B cell (primary cell): ENCODE measurements around the gene ZNF345. TPM values are rescaled to one million over a fixed set of nuclear protein-coding genes. Genes with fewer than 3 reads are reported as not detected.

Source experiments
- ATAC-seq: fragments of 200-7000 bp; cut with Tn5 transposase; one replicate; pipeline ENCODE4 v1.10.0; 2021; ENCODE audit warnings: low read depth, mild to moderate bottlenecking, moderate number of reproducible peaks, moderate library complexity
- CTCF ChIA-PET: fragments of 350-600 bp; sonication (Branson Sonifier 250); formaldehyde crosslinking; loops from one replicate; lab custom pipeline; 2021; ENCODE audit warnings: antibody characterized with exemption, inconsistent platforms; lab: Charles Lee
- POLR2A ChIA-PET: fragments of 350-600 bp; sonication (Branson Sonifier 250); formaldehyde crosslinking; loops from one replicate; lab custom pipeline; 2021; ENCODE audit warnings: antibody characterized with exemption; lab: Charles Lee
- DNase-seq: peaks from one replicate; pipeline ENCODE4 v3.0.0; 2013
- H2AFZ ChIP-seq: 2 replicates; pipeline ENCODE4 v1.6.1; 2012; ENCODE audit warnings: mild to moderate bottlenecking, low read depth, low read length; ENCODE audit not compliant: insufficient read depth, poor library complexity, severe bottlenecking
- H3K27ac ChIP-seq, 2 donors: 1 replicate in 1 of 2; 2 replicates in 1 of 2; pipeline ENCODE4 v1.5.1; 2012 to 2013; ENCODE audit warnings: low read length in 2 of 2, mild to moderate bottlenecking in 2 of 2, moderate library complexity in 1 of 2
- H3K27me3 ChIP-seq, 4 experiments: fragments of 200-600 bp in 1 of 4; sonication (generic) in 1 of 4; replicated peaks in 1 of 4; 1 replicate in 2 of 4; 2 replicates in 2 of 4; pipeline versions ENCODE4 v1.6.1 to v1.7.0; 2013 to 2016; ENCODE audit warnings: low read length in 3 of 4, mild to moderate bottlenecking in 2 of 4, mixed read lengths in 1 of 4, moderate library complexity in 1 of 4; ENCODE audit not compliant: insufficient read depth in 4 of 4, control insufficient read depth in 3 of 4; ENCODE audit errors: control extremely low read depth in 1 of 4
- H3K36me3 ChIP-seq, 2 experiments: replicated peaks in 1 of 2; 1 replicate in 1 of 2; 2 replicates in 1 of 2; pipeline versions ENCODE4 v1.6.1 to v1.7.1; 2013; ENCODE audit warnings: low read length in 1 of 2; ENCODE audit not compliant: insufficient read depth in 2 of 2, control insufficient read depth in 1 of 2; ENCODE audit errors: control extremely low read depth in 1 of 2, extremely low read depth in 1 of 2
- H3K4me1 ChIP-seq, 2 donors: fragments of 200-600 bp in 1 of 2; sonication (generic) in 1 of 2; 1 replicate in 1 of 2; 2 replicates in 1 of 2; pipeline versions ENCODE4 v1.5.1 to v1.6.1; 2013 to 2017; ENCODE audit warnings: low read length in 2 of 2; ENCODE audit not compliant: control insufficient read depth in 2 of 2, insufficient read depth in 2 of 2
- H3K4me2 ChIP-seq: replicated peaks from 2 replicates; pipeline ENCODE3; 2012; ENCODE audit warnings: mild to moderate bottlenecking, low read depth, low read length; ENCODE audit not compliant: poor library complexity, severe bottlenecking
- H3K4me3 ChIP-seq, 5 experiments: fragments of 200-600 bp in 1 of 5; sonication (generic) in 1 of 5; 1 replicate in 3 of 5; 2 replicates in 2 of 5; pipeline versions ENCODE4 v1.5.1 to v1.7.0; 2011 to 2016; ENCODE audit warnings: low read length in 4 of 5, mild to moderate bottlenecking in 4 of 5, low read depth in 2 of 5, control low read depth in 1 of 5, moderate library complexity in 1 of 5; ENCODE audit not compliant: insufficient read depth in 1 of 5; ENCODE audit errors: control extremely low read depth in 1 of 5, extremely low read depth in 1 of 5
- H3K79me2 ChIP-seq: fragments of 200-600 bp; sonication (generic); one replicate; pipeline ENCODE4 v1.6.0; 2016; ENCODE audit warnings: low read length; ENCODE audit not compliant: control insufficient read depth, insufficient read depth
- H3K9ac ChIP-seq: fragments of 200-600 bp; sonication (generic); 2 replicates; pipeline ENCODE4 v1.6.1; 2017; ENCODE audit warnings: mild to moderate bottlenecking, low read length, moderate library complexity
- H3K9me3 ChIP-seq, 3 donors: one replicate each; pipeline versions ENCODE4 v1.6.1 to v1.7.1; 2013; ENCODE audit warnings: low read length in 2 of 3; ENCODE audit not compliant: control insufficient read depth in 2 of 3, insufficient read depth in 1 of 3; ENCODE audit errors: control extremely low read depth in 1 of 3
- H4K20me1 ChIP-seq: 2 replicates; pipeline ENCODE4 v1.6.0; 2012; ENCODE audit warnings: mild to moderate bottlenecking, low read length; ENCODE audit not compliant: insufficient read depth, control insufficient read depth, poor library complexity, severe bottlenecking
- H3K27ac Mint-ChIP-seq: one replicate; pipeline ENCODE4 v1.8.0; 2021; ENCODE audit warnings: mixed read lengths
- H3K27me3 Mint-ChIP-seq: one replicate; pipeline ENCODE4 v1.8.0; 2021; ENCODE audit warnings: mixed read lengths
- H3K4me1 Mint-ChIP-seq: one replicate; pipeline ENCODE4 v1.8.0; 2021; ENCODE audit warnings: mixed read lengths
- H3K4me3 Mint-ChIP-seq: one replicate; pipeline ENCODE4 v1.8.0; 2021; ENCODE audit warnings: mixed read lengths
- H3K9me3 Mint-ChIP-seq: one replicate; pipeline ENCODE4 v1.8.0; 2022; ENCODE audit warnings: mixed read lengths; ENCODE audit not compliant: insufficient read depth
- CTCF ChIP-seq: fragments of 200-600 bp; IDR thresholded peaks from one replicate; pipeline ENCODE4 v1.8.0; 2022; ENCODE audit warnings: antibody characterized with exemption, mild to moderate bottlenecking
- EZH2 ChIP-seq: IDR thresholded peaks from 2 replicates; pipeline ENCODE4 v1.6.1; 2012; ENCODE audit warnings: borderline replicate concordance, low read depth, mild to moderate bottlenecking, moderate library complexity, low read length; ENCODE audit not compliant: insufficient read depth, poor library complexity, severe bottlenecking
- WGBS: methylation state at CpG from one replicate; pipeline ENCODE4 v1.1.5; 2013; ENCODE audit warnings: missing lambda C conversion rate; ENCODE audit not compliant: insufficient coverage; 5-methylcytosine and 5-hydroxymethylcytosine counted together
- intact Hi-C: fragments of 100-400 bp; cut with micrococcal nuclease; formaldehyde crosslinking; loops from one replicate; pipeline ENCODE4 v1.10.0; 2022
- polyA plus RNA-seq: library from polyadenylated mRNA; depleted of rRNA; stranded (reverse); fragments of >200 nt; gene quantifications from 2 replicates; pipeline ENCODE4 v1.2.3, GENCODE V29; 2012
- total RNA-seq, 2 donors: library from RNA; stranded (reverse); fragments of 120-200 nt in 1 of 2; gene quantifications; 1 replicate in 1 of 2; 2 replicates in 1 of 2; pipeline versions ENCODE4 v1.2.3 to v1.2.4, GENCODE V29; 2013 to 2022

ZNF345 gene
- total and polyA plus RNA-seq, 2 donors (not counting 1 experiment from before 2014, with no cell fraction given): 6.2 to 19.5 TPM

DNA sequence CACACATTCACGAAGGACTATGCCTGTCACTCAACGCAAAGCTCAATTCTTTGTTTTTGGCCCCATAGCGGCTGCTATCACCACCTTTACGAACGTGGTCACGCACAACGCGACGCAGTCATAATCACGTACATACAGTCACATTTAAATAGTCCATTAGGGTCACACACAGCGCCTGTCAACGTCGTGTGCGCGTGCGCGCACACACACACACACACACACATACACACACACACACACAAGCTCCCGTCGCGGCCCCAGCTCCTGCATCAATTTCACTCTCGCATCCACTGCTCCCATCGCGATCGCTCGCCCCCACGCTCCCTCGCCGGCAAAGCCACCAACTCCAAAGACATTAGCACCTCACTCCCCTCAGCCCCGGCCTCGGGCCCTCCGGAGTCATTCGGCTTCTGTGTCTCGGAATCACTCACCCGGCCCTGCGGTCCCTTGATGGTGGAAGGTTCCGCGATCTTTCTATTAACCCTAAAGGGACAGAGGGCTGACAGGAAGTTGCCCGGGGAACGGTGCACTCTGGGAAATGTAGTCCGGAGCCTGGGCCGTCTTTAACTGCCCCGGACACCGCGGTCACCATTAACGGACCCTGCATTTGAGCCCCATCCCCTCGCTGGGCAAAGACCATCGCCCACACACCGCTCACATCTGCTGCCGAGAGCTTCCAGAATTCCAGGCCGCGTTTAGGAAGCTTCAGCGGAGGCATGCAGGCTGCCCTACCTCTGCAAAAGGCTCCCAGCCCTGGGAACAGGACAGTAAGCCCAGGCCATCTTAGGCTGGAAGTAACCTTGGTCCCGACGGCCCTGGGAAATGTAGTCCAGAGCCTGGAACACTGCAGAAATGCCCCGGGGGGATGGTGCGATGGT is 12.5 kb upstream of the ZNF345 start, which contains the start of gene ZNF790:
Gene ZNF790, minus strand, starts transcription at position 482 of the 878 bp plus-strand sequence. CDS start 12,768 bp downstream, outside the sequence.
- Mint-ChIP-seq H3K4me1 (no peaks in the 10 kb centered on the region), H3K4me3 (no peak within 1 kb of the TSS), H3K9me3 (peaks cover 22% of the 10 kb centered on the region), H3K27me3 (no peaks in the 10 kb centered on the region), H3K27ac (no peak within 1 kb of the TSS)
- Histone ChIP-seq H3K27ac (peak within 1 kb of the TSS; percentile 84 to 89), H3K4me2 (peak within 1 kb of the TSS; percentile 78), H3K9ac (peak within 1 kb of the TSS; percentile 83), H3K36me3 (peaks cover 2 to 7% of the 10 kb centered on the region in 2 experiments), H2AFZ (peak within 1 kb of the TSS; percentile 90), H3K4me1 (peaks cover 10 to 18% of the 10 kb centered on the region in 2 donors), H3K27me3 (no peaks in the 10 kb centered on the region), H3K9me3 (peaks cover 0 to 38% (median 18%) of the 10 kb centered on the region in 3 donors), H4K20me1 (no peaks in the 10 kb centered on the region), H3K79me2 (peaks cover 64% of the 10 kb centered on the region), H3K4me3 (peak within 1 kb of the TSS; percentile 79 to 90 (median 83))
- 2% methylated on average over 50 of the region's 56 CpGs for WGBS
- TF ChIP-seq EZH2 (no peak), CTCF (no peak)
- ChIA-PET POLR2A (interaction anchor here (1.0 to 3.3 kb wide), 3 partner anchors 12 to 265 kb away, joined by 3 to 41 read pairs (median 12); partner anchors contain the start of genes ZNF345 and ZNF529), CTCF (interaction anchor here (3.1 kb wide), 1 partner anchor 11 kb away, joined by 23 read pairs; the partner anchor contains the start of gene ZNF345)
- ATAC-seq (peak; percentile 90), DNase-seq (peak; percentile 94)
- intact Hi-C loops: loop anchor here (1.0 to 5.0 kb wide), 6 partner anchors 12 to 459 kb away; partner anchors contain the start of genes ZFP14, ZNF345, ZNF420 and ZNF568
